ENCODE results near the gene MAP2K1.

GRCh38 chr15:66362776-66363175, 23.9 kb upstream of the MAP2K1 start:
- TF ChIP-seq CTCF (IDR thresholded peaks at IDR 0.05) (no peak), POLR2A (IDR thresholded peaks at IDR 0.05) (no peak)
